Activated CD4-positive, alpha-beta T cell treated with anti-CD3 and anti-CD28 coated beads for 48 hours (primary cell): ENCODE results near the gene FOXF2.

Experiments used
- DNase-seq: peaks from one replicate; pipeline ENCODE4 v3.0.0-alpha.2; 2020

FOXF2 gene

GRCh38 chr6:1415416-1416063, 26.2 kb downstream of the FOXF2 start:
- DNase-seq: no peak

- DNase-seq: no peak
These were observed 26.9 kb downstream of the FOXF2 start for GRCh38 chr6:1416191-1416760.

- DNase-seq: no peak
These were observed 27.4 kb downstream of the FOXF2 start for GRCh38 chr6:1416820-1417219.

- DNase-seq: no peak
These were observed 28.3 kb downstream of the FOXF2 start for GRCh38 chr6:1417718-1418117.

- no peak for DNase-seq
These were observed 29.3 kb downstream of the FOXF2 start for GRCh38 chr6:1418471-1419191.

GRCh38 chr6:1420382-1420781, 31.0 kb downstream of the FOXF2 start:
- no peak for DNase-seq

- DNase-seq: no peak
These were observed 32.9 kb downstream of the FOXF2 start for GRCh38 chr6:1422290-1422689.

GRCh38 chr6:1423578-1423977, 34.2 kb downstream of the FOXF2 start:
- DNase-seq: no peak

- DNase-seq: peak; percentile 37
These were observed 35.0 kb downstream of the FOXF2 start for GRCh38 chr6:1424306-1424927.

GRCh38 chr6:1426416-1426815, 37.0 kb downstream of the FOXF2 start:
- no peak for DNase-seq

GRCh38 chr6:1435806-1436205, 46.4 kb downstream of the FOXF2 start:
- DNase-seq: no peak

- peak; percentile 54 for DNase-seq
These were observed 47.2 kb downstream of the FOXF2 start for GRCh38 chr6:1436334-1437306.

GRCh38 chr6:1437553-1438406, 48.4 kb downstream of the FOXF2 start:
- DNase-seq: no peak

GRCh38 chr6:1438471-1438881, 49.1 kb downstream of the FOXF2 start:
- DNase-seq: no peak

- DNase-seq: no peak
These were observed 50.0 kb downstream of the FOXF2 start for GRCh38 chr6:1439349-1439748.

GRCh38 chr6:1442929-1443328, 53.6 kb downstream of the FOXF2 start:
- DNase-seq: no peak
